HG02840 (cell line): ENCODE data around the gene PPFIBP2.

ENCODE experiments used
- ATAC-seq: cut with Tn5 transposase; IDR thresholded peaks from one replicate; pipeline ENCODE4 v1.9.1; 2021; ENCODE audit warnings: mild to moderate bottlenecking, moderate library complexity, moderate number of reproducible peaks; ENCODE audit not compliant: unreplicated experiment, low FRiP score

The PPFIBP2 gene

GRCh38 chr11:7595016-7595866, 81.4 kb downstream of the PPFIBP2 start:
- ATAC-seq = no peak

GRCh38 chr11:7595951-7596350, 82.2 kb downstream of the PPFIBP2 start:
- ATAC-seq = no peak

- no peak for ATAC-seq
Observed at GRCh38 chr11:7596975-7597391, 83.2 kb downstream of the PPFIBP2 start.

GRCh38 chr11:7597620-7598019, 83.8 kb downstream of the PPFIBP2 start:
- no peak for ATAC-seq

- no peak for ATAC-seq
Observed at GRCh38 chr11:7599209-7599608, 85.4 kb downstream of the PPFIBP2 start.

DNA sequence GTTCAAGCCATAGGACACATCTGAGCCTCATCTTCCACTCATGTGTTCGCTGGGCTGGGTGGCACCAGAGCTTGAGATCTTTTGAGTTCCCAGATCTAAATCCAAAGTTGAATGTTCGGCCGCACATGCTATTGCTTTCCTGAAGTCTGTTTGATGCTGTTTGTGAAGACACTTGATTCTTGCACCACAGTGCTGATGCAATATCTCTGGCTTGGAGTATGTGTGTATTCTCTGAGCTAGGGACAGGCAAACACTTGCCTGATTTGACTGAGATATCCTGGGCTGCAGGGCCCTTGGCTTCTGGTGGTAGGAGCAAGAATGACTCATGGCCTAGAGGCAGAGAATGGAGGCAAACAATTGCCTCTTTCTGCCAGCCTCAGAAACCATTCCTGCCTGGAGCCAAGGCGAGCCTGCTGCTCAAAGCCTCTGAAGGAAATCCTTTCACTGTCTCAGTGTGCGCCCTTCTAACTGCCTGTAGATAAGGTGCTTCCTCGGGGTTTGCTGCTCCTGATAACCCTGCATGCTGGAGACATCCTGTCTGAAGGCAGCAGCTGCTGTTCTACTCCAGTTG, 86.5 kb downstream of the PPFIBP2 start:
- ATAC-seq = no peak

- ATAC-seq = no peak
Observed at GRCh38 chr11:7603031-7603781, 89.4 kb downstream of the PPFIBP2 start.

DNA sequence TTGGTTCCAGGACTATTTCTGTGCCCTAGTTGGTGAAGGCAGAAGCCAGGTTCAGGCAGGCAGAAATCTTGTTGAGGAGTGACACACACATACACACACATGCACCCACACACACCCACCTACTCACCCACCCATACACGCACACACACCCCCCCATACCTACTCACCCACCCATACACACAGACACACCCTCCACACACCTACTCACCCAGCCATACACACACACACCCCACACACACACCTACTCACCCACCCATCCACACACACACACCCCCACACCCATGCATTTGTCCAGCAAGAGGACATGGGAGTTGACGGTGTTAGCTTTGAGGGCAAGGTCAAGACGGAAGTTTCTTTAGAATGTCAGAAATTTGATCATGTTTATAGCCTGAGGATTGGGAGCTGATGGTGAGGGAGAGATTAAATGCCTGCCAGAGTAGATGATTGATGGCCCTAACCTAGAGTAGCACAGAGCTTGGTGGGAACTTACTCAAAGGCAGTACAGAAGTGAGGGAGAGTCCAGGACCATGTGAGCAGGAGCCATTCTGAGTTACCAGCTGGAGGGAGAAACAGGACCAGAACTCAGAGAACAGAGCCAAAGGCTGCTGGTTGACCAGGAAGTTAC, 90.6 kb downstream of the PPFIBP2 start:
- ATAC-seq = no peak

DNA sequence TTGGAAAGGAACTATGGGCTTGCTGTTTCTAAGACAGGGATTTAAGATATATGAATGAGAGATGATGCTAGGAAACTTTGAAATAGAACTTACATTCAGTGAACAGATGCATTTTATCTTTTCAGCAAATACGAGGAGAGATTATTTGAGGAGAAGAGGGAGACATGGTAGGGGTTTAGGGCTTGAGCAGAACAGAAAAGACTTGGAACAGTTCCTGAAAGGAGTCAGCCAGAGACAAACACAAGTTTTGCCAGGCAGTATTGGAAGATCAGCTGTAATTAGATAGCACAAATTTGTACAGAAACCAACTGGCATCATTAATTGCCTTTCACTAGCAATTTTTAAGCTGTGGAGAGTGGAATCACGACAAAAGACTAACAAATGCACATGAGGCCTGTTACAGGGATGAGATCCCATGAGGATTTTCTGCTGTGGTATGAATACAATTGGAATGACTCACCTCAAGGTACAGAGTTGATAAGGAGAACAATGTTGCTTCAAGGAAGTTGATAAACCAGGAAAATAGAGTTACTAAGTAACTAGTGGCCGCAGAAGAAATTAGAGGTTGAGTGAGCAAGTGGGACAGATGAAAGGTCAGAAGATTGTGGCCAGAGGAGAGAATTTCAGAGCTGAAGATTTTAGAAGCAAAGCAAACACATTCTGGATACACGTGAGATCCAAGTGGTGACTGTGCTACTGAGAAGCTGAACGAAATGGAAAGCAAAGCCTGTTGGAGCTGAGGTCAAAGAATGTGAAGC, 91.6 kb downstream of the PPFIBP2 start:
- ATAC-seq = no peak

DNA sequence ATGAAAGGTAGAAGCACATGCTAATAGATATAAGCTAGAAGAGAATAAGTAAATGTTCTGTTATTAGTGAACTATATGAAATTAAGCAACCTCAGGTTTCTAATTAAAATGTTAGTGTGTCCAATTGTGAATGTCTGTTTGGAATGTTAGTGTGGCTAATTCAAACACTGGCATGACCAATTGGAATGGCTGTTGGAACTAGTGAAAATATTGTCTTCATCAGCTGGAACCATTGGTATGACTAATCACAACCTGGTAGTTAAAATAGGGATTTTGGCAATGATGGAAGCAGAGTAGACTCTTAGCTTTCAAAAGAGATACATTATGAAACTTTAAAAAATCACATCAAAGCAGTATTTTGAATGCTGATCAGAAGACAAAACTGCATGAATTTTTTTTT, 92.7 kb downstream of the PPFIBP2 start:
- ATAC-seq = no peak

DNA sequence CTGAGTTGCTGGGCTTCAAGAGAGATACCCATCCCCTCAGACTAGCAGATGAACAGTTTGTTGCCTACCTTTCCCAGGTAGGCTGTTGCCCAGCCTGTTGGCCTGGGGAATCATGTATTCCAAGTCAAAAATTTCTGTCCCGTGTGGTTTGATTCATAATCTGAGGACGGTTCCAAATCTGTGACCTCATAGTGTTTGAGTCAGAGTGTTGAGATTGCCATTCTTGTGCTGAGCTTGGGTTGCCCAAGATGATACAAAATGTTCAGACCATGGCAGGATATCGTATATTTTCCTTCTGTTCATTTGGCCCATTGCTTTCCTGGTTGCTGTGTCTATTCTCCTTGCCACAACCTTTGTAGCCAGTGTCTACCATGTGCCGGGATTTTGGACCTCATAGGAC, 95.2 kb downstream of the PPFIBP2 start:
- ATAC-seq = no peak

GRCh38 chr11:7609521-7609920, 95.7 kb downstream of the PPFIBP2 start:
- no peak for ATAC-seq

DNA sequence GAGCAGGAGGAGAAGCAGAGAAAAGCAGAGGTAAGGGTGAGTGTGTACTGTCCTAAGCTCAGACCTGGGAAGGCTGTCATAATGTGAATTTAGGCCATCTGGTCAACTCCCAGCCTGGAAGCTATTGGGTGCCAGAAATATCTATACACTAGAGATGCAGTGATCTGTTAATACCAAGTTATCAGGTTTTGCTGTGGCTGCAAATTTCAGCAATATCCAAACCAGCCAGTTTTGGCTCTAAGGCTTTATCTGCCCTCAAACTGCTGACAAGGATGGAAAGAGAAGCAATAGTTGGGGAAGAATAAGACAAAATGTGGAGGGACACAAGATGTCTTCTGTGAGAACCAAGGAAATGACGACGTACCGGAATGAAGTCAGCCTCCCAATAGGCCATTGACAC, 96.6 kb downstream of the PPFIBP2 start:
- ATAC-seq = no peak

GRCh38 chr11:7611411-7611810, 97.6 kb downstream of the PPFIBP2 start:
- ATAC-seq = no peak

GRCh38 chr11:7612056-7612660, 98.4 kb downstream of the PPFIBP2 start:
- ATAC-seq = no peak

- no peak for ATAC-seq
Observed at GRCh38 chr11:7612661-7613393, 99.0 kb downstream of the PPFIBP2 start.

- no peak for ATAC-seq
Observed at GRCh38 chr11:7613394-7613720, 99.6 kb downstream of the PPFIBP2 start.

- ATAC-seq = no peak
Observed at GRCh38 chr11:7614656-7615055, 100.9 kb downstream of the PPFIBP2 start.

- no peak for ATAC-seq
Observed at GRCh38 chr11:7617032-7617431, 103.2 kb downstream of the PPFIBP2 start.
